NCI-H748 (cell line): Measurements from ENCODE around the gene DTNBP1.

ENCODE experiments used
- DNase-seq: peaks from one replicate; lab custom pipeline; 2025; ENCODE audit not compliant: unreplicated experiment; lab: John Stamatoyannopoulos, UW

Gene DTNBP1

DNA sequence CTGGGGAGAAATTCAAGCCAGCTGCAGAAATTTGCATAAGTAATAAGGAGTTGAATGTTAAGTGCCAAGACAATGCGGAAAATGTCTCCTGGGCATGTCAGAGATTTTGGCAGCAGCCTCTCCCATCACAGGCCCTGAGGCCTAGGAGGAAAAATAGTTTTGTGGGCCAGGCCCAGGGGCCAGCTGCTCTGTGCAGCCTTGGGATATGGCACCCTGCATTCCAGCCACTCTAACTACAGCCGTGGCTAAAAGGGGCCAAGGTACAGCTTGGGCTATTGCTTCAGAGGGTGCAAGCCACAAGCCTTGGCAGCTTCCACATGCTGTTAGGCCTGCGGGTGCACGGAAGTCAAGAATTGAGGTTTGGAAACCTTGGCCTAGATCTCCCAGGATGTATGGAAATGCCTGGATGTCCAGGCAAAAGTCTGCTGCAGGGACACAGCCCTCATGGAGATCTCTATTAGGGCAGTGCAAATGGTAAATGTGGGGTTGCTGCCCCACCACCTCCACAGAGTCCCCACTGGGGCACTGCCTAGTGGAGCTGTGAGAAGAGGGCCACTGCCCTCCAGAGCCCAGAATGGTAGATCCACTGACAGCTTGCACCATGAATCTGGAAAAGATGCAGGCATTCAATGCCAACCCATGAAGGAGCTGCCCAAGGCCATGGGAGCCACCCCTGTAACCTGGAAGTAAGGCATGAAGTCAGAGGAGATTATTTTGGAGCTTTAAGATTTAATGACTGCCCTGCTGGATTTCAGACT, 126.5 kb downstream of the DTNBP1 start:
- no peak for DNase-seq

DNA sequence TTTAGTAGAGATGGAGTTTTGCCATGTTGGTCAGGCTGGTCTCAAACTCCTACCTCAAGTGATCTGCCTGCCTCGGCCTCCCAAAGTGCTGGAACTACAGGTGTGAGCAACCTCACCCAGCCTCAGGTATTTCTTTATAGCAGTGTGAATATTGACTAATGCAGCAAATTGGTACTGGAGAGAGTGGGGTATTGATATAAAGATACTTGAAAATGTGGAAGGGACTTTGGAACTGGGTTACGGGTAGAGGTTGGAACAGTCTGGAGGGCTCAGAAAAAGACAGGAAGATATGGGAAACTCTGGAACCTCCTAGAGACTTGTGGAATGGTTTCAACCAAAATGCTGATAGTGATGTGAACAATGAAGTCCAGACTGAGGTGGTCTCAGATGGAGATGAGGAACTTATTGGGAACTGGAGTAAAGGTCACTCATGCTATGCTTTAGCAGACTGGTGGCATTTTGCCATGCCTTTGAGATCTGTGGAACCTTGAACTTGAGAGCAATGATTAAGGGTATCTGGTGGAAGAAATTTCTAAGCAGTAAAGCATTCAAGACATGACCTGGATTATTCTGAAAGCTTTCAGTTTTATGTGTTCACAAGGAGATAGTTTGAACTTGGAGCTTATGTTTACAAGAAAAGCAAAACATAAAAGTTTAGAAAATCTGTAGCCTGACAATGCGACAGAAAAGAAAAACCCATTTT, 127.2 kb downstream of the DTNBP1 start:
- DNase-seq, result no peak

DNA sequence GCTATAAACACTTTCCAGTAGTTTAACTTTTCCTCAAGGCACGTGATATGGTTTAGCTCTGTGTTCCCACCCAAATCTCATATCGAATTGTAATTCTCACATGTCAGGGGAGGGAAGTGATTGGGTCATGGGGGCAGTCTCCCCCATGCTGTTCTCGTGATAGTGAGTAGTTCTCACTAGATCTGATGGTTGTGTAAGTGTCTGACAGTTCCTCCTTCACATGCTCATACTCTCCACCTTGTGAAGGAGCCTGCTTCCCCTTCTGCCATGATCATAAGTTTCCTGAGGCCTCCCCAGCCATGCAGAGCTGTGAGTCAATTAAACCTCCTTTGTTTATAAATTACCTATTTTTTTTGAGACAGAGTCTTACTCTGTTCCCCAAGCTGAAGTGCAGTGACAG, 127.9 kb downstream of the DTNBP1 start:
- DNase-seq, result no peak

DNA sequence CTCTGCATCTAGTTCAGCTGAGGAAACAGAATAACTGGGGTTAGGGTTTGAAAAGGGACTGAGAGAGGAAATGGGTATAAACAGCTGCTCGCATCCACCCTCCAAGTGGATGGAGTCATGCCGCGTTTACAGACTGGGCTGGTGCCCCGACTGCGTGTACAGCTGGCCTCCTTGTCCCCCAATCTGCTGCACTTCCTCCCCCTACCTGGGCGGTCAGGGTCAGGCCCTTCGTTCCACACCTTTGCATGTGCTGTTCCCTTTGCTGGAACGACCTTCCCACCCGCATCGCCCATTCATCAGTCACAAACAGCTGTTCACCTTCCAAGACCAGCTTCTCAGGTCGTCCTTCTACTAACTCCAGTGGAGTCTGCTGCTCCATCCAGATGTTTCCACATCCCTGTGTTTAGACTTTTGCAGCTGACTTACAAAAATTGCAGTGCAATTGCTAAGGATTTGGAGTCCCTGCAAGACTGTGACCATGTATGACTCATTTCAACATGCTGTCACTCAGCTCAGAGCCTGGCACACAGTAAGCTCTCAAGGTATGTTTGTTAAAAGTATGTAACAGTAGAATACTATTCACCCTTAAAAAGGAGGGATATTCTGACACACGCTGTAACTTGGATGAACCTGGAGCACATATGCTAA, 129.3 kb downstream of the DTNBP1 start:
- no peak for DNase-seq

DNA sequence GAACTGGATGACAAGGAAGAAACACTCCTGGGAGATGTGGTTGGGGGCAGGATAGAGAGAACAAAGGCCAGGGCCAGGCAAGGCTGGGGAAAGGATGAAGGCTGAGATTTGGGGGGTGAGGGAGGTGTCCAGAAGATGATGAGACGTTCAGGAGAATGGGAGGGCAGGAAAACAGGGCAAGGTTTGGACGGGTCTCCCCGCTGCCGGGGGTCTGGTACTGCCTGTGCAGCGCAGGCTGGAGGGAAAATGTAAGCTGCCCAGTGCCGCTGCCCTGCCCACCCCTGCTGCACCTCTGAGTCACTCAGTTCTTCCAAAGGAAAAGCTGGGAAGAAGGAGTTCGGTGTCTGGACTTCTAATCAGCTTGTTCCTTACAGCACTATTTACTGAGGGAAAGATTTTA, 130.9 kb downstream of the DTNBP1 start:
- no peak for DNase-seq

DNA sequence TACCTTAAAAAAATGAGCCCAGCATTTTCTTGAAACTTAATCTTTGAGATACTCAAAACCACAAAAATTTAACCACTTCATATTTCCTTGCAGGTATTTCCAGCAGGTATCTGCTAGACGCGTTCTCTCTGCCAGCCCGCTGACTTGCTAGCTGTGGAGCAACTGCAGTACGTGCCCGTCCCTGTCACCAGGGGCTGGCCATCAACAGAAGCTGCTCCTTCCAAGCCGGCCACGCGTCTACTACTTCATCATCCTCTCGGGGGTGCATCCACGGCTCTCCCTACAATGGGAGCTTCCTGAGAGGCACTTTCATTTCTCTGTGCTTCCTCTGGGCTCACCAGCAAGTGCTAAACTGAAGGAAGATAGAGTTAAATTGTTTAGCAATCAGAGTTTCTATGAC, 132.4 kb downstream of the DTNBP1 start:
- DNase-seq, result no peak

DNA sequence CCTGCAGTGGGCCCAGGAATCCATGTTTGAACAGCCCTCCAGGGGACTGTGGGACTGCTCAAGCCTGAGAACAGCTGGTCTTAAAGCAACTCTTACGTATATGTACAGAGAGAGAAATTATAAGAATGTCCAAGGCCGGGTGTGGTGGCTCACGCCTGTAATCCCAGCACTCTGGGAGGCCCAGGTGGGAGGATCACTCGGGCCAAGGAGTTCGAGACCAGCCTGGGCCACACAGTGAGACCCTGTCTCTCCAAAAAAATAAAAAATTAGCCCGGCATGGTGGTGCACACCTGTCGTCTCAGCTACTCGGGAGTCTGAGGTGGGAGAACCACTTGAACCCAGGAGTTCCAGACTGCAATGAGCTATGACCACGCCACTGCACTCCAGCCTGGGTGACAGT, 134.0 kb downstream of the DTNBP1 start:
- DNase-seq, result no peak

DNA sequence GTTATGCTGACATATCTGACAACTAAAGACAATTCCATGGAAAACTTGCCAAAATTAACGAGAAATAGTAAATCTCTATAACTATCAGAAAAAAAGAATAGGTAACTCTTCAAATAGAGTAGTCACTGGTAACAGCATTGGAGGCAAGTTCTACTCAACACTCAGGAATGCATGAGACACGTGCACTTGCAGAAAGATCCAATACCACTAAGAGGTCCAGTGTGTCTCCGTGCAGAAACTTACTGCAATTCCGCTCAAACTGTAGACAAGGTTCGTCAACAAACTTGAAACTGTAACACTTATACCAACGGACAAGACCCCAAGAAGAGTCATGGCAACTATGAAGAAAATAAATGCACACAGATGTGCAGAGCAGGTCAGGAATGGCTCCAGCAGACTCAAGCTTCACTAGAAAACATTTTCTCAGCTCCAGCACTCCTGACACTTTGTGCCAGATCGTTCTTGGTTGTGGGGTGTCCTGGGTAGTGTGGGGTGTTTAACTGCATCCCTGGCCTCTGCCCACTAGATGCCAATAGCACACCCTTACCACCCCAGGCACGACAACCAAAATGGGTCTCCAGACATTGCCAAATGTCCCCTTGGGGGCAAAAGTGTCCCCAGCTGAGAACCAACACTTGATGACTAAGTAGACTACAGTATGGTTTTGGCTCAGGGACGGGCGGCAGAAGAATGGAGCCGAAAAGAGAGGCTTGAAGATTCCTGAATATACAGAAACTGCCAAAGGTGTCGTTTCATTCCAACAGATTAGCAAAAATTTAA, 134.8 kb downstream of the DTNBP1 start:
- DNase-seq, result no peak

DNA sequence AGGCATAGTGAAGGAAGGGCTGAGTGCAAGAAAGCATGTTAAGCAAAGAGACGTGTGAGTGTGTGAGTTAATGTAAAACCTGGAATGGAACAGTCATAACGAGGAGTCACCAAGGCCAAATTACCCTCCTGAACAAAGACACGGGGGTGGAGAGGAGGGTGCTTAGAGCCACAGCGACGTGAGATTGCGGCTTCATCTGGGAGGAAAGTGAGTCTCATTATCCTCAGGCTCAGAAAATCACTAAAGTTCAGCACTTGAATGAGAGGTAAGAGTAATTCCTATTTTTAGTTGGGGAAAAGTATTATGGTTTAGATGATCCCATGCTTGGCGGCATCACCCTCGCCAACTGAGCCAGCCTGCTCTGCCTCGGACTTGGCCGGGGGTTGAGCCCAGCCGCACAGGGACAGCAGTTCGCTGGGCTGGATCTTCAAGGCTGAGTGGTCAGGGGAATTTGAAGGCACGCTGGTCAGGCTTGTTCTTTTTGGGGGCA, 136.6 kb downstream of the DTNBP1 start:
- no peak for DNase-seq

DNA sequence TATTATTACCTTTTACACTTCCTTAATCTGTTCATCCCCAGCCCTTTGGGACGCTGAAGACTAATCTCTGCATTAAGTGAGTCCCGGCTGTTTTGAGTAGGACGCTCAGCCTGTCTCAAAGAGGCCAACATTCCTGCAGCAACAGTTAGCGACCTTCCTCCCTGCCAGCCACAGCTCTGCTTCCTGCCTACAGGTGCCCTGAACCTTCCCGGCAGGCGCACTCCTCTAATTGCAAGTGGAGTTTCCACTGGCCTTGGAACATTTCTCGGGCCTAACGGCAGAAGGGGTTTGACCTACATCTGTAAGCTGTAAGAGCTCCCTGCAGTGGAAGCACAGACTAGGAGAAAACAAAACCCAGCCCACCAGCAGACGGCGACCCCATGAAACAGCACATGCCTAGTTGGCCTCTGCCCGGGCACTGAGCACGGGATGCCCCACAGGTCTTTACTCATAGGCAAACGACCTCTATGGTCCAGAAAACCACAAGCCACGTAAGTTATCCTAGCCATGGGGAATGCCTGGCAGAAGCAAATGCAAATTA, 137.9 kb downstream of the DTNBP1 start:
- no peak for DNase-seq

DNA sequence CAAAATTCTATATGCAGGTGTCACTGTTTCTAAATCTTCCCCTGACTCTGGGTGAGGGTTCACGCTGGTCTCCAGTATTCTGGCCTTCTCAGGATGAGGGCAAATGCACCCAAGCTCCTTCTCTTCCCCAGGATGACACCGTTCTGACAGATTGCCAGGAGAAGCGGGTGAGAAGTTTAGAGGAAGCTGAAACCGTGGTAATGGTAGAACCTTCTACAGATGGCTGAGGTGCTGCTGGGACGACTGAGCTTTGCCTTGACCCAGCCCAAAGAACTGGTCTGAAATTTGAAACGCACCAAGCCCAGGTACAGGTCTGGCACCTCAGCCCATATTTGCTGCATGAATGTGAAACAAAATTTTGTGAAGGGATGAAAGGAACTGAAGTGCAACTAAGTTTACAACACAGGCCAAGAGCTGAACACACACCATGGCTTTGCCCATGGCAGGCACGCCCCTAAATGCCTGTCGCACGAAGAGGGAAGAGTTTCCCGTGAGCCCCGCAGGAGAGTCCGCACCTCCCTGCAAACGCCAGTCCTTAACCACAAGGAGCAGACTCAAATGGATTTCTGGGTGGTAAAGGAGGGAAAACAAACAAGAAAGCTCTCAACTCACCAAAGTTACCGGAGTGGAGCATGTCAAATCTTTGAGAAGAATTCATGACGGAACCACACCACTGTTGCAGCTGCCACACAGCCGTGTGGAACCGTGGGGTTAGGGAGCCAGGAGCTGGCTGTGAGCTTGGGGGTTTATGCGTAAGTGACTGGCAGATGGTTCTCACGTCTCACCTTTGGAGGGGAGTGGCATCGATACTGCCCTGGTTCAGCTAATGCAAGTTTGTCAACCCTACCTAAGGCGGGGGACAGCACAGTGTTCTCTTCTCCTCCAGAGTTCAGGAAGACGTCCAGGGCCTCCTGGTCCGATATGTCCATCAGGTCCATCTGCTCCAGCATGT, 138.9 kb downstream of the DTNBP1 start:
- no peak for DNase-seq

DNA sequence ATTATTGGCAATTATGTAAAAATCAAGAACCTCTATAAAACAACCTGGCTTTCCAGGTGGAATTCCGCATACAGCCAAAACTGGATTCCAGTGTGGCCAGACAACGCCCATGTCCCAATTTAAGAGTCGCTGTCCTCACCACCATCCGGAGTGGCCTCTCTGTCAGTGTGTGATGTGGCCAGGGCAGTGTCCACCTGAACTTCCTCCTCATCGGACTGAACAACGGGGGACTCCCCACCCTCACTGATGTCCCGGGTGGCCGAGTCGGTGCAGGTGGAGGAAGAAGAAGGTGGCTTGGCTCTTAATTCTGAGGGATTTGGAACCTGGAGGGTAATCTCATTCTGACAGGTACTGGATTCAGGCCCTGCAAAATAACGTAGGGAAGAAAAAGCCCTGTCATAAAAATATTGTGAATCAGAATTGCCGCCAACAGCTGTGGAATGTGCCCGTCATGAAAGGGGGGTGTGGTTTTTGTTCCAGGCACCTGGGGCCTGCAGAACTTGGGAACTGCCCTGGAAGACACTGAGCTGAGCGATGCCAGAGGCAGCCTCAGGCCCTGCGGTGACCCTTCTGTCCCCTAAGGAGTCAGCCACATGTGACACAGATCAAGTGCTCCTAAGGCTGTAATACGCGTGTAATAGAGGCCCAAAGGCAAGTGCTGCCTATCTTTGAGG, 139.8 kb downstream of the DTNBP1 start:
- DNase-seq, result no peak

DNA sequence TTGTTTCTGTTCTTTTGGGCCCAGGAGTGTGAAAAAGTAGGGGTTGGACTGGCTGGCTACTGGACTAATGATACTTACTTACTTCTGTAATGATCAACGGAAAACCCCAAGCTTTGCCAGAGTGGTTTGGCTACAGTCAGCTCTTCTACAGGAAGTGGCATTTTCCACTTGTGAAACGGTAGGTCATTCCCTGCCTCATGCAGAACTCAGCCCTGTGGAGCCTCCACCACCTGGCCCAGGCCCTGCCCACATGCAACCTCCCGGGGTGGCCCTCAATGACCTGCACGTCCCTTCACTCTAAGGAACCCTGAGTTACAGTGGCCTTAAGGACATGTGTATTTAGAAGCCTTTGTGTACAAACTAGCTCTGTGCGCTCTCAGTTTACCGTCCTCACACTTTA, 140.4 kb downstream of the DTNBP1 start:
- DNase-seq, result no peak

DNA sequence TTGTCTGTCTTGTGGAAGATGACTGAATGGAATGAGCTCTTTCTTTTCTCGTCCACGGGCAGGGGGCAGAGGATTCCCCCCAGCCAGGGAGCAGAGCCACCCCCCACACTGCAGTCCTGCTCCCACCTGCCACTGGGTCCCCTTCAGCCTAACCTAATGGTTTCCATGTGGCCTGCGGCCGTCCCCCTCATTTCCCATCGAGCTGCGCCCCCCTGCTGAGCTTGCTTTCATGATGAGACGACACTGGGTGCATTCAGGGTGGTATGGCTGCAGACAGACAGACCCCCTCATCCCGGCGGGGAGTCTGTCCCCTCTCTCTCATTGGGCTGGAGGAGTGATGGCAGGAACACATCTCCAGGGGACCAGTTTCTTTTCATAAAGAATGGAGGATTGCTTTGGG, 140.8 kb downstream of the DTNBP1 start:
- DNase-seq, result no peak

DNA sequence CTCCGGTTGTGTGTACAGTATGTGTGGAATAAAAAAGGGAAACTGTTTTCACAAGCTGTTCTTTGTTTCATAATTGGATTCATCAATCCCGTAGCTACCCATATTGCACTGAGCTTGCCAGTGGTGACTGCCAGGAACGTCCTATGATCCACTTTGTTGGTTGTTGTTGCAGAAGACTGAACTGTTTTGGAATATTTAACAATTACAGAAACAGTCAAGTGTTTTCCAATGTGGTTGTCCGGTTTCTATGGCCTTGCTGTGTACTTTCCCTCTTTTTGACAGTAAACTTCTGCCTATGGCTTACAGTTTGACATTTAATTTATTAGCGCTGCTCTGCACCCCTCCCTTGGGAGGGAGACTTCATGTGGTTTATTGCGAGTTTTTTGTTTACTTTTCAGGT, 141.2 kb downstream of the DTNBP1 start:
- DNase-seq, result no peak

DNA sequence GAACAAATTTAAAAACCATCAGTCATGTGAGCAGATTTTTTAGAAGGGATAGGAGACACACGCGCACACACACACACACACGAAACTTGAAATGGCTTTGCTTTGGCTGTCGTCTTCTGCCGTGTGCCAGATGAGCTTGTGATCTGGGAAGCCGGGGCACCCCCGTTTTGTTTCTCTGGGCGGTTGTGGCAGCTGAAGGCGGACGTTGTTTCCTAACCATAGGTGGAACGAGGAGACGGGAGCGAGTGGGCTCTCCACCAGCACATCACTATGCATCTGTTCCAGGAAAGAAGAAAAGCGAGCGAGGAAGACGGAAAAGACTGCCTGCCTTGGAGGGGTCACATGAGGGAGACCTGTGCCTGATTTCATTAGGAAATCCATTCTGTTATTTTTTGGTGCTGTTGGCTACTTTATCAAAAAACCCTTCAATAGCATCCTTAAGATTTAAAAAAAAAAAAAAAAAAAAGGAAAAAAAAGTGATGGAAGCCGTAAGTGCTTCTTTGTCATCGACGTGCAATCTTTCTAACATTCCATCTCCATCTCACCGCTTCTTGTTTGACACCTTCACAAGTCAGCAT, 142.1 kb downstream of the DTNBP1 start:
- DNase-seq, result no peak

DNA sequence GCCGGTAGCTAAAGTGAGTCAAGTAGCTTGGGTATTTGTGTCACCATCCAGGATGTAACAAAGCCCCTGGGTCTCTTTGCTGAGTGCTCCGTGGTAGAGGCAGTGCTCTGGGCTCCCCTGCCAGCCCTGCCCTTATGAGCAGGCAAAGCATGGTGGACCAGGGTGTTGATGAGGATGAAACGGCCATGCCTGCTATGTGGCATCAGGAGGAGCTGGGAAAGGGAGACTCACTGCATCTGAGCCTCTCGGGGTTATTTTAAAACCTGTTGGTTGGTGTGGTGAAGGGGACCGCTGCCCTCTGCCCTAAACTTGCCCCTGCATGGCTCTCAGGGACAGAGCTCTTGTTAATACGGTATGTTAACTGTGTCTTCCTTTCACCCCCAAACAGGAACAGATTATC, 143.1 kb downstream of the DTNBP1 start:
- DNase-seq, result no peak

DNA sequence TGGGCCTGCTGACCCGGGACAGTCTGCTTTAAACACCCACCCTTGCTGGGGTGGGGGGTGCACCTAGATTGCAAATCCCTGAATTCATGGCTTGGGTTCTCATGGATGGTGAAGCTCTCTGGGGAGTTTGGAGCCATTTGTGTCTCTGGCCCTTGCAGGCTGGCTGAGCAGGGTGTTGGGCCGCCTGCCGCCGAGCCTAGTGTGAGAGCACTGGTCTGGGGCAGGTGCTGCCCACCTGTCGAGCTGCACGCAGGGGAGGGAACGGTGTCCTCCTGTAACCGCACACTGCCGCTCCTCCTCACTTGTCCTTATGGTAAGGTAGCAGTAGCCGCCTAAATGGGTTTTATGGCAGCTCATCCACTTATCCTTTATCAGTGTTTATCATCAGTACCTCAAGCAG, 143.9 kb downstream of the DTNBP1 start:
- peak; percentile 26 for DNase-seq

DNA sequence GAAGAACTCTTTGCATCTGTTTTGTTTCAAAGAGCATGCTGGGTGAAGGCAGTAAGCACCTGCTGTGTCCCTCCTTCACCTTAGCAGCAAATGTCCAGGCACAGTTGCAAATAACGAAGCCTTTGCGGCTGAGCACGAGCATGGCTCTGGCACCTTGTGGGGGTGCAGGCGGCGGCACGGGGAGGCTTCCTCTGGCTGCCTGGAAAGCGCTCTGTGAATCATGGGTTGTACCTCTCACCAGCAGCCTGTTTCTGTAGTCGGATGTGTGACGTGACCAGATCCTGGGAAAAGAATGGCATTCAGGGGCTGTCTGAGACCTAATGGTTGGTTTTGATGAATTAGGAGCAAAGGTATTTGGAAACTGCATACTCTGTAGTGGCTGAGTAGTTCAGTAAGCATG, 144.8 kb downstream of the DTNBP1 start:
- DNase-seq, result no peak
